Activated gamma-delta T cell (primary cell): ENCODE results near the gene GPR42.
"Not testable (repeated sequence)": the region's sequence is repeated elsewhere in the genome, so short reads cannot be mapped to it uniquely, and the experiment has no call there.

Source experiments
- DNase-seq: peaks from one replicate; lab custom pipeline; 2025; lab: John Stamatoyannopoulos, UW

GPR42 gene

GRCh38 chr19:35363711-35364425, 7.0 kb upstream of the GPR42 start:
- DNase-seq: no peak

- DNase-seq: no peak
Measured at GRCh38 chr19:35365303-35365702, 5.6 kb upstream of the GPR42 start.

- no peak for DNase-seq
Measured at GRCh38 chr19:35368378-35368777, 2.5 kb upstream of the GPR42 start.

GRCh38 chr19:35369522-35369921, 1.3 kb upstream of the GPR42 start:
- DNase-seq: no peak

GRCh38 chr19:35373492-35373891, 2.6 kb downstream of the GPR42 start:
- DNase-seq: no peak

GRCh38 chr19:35374031-35374430, 3.2 kb downstream of the GPR42 start:
- not testable (repeated sequence) for DNase-seq

- no peak for DNase-seq
Measured at GRCh38 chr19:35375505-35376307, 4.8 kb downstream of the GPR42 start.

- DNase-seq: no peak
Measured at GRCh38 chr19:35377656-35378055, 6.8 kb downstream of the GPR42 start.

GRCh38 chr19:35378356-35378755, 7.5 kb downstream of the GPR42 start:
- DNase-seq: no peak

- DNase-seq: not testable (repeated sequence)
Measured at GRCh38 chr19:35379545-35379944, 8.7 kb downstream of the GPR42 start.

- no peak for DNase-seq
Measured at GRCh38 chr19:35379992-35380391, 9.1 kb downstream of the GPR42 start.

- no peak for DNase-seq
Measured at GRCh38 chr19:35380450-35381124, 9.7 kb downstream of the GPR42 start.

GRCh38 chr19:35381318-35381717, 10.4 kb downstream of the GPR42 start:
- no peak for DNase-seq

- no peak for DNase-seq
Measured at GRCh38 chr19:35381926-35382325, 11.1 kb downstream of the GPR42 start.

GRCh38 chr19:35383536-35383935, 12.7 kb downstream of the GPR42 start:
- no peak for DNase-seq

- no peak for DNase-seq
Measured at GRCh38 chr19:35388277-35389054, 17.6 kb downstream of the GPR42 start.

GRCh38 chr19:35389192-35389861, 18.5 kb downstream of the GPR42 start:
- no peak for DNase-seq

GRCh38 chr19:35392742-35393715, 22.2 kb downstream of the GPR42 start:
- no peak for DNase-seq

GRCh38 chr19:35395382-35396199, 24.7 kb downstream of the GPR42 start:
- no peak for DNase-seq
